Measurements from ENCODE around the gene COL5A2. TPM values are rescaled to one million over a fixed set of nuclear protein-coding genes. Genes with fewer than 3 reads are reported as not detected.

The COL5A2 gene
- total and polyA plus RNA-seq, 8 donors: 1.9 to 43.3 (median 3.3) TPM

DNA sequence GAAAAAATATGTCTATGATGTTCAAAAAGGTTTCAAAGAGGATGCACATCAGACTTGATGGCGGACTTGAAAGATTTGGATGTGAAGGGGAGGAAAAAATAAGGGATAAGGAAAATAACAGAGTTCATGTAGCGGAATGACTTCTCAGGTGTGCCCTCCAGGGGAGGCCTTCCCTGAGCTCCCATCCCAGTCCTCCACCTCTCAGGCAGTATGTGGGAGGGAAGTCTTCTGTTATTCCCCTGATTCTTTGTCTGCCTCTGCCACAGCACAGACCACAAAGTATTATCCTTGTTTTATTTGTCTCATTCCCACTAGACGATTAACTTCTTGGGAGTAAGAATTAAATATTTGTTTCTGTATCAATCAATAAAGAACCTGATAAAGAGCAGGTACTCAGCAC is 17.7 kb downstream of the COL5A2 start:
- DNase-seq: no peak
- no peak for ATAC-seq
- Histone ChIP-seq H3K4me3 (no peak overlapping the region), H3K4me1 (no peaks in the 10 kb centered on the region), H3K9me3 (no peaks in the 10 kb centered on the region), H3K27me3 (no peaks in the 10 kb centered on the region), H3K36me3 (no peaks in the 10 kb centered on the region), H3K27ac (no peak overlapping the region)
- WGBS, 2 donors: 66 to 67% methylated on average over 3 of the region's 3 CpGs
- TF ChIP-seq, protein P1, sequence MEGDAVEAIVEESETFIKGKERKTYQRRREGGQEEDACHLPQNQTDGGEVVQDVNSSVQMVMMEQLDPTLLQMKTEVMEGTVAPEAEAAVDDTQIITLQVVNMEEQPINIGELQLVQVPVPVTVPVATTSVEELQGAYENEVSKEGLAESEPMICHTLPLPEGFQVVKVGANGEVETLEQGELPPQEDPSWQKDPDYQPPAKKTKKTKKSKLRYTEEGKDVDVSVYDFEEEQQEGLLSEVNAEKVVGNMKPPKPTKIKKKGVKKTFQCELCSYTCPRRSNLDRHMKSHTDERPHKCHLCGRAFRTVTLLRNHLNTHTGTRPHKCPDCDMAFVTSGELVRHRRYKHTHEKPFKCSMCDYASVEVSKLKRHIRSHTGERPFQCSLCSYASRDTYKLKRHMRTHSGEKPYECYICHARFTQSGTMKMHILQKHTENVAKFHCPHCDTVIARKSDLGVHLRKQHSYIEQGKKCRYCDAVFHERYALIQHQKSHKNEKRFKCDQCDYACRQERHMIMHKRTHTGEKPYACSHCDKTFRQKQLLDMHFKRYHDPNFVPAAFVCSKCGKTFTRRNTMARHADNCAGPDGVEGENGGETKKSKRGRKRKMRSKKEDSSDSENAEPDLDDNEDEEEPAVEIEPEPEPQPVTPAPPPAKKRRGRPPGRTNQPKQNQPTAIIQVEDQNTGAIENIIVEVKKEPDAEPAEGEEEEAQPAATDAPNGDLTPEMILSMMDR (IDR thresholded peaks at IDR 0.05): no peak
- intact Hi-C loops (cut with DNase I): no loop called here
- no peak for FAIRE-seq

DNA sequence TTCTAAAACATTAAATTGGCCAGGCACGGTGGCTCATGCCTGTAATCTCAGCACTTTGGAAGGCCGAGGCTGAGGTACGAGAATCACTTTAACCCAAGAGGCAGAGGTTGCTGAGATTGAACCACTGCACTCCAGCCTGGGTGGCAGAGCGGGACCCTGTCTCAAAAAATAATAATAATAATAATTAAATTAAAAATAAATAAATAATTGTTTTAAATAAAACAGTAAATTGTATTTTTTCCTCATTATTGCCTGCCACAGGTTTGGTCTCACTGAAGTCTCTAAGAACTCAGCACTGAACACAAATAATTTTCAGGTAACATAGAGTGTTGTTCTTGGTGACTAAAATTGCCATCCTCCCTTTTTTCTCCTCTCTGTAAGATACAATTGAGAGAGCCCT is 19.8 kb downstream of the COL5A2 start:
- no peak for ATAC-seq
- intact Hi-C loops (cut with DNase I): no loop called here

DNA sequence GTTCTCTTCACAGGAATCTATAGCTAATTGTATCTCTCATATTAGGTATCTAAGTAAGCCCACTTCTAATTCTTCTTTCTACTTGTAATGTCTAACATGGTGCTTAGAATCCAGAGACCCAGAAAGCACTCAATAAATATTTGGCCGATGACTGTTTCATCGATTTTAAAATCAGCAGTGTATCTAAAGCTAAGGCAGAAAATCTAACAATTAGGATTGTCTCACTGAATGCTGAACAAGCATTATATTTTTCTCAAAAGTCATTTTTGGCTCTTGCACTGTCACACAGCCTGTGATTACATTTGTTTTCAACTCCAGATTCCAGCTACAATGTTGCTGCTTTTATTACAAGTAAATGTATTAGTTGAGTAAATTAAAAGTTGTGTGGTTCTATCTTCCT is 20.3 kb downstream of the COL5A2 start:
- Histone ChIP-seq H3K4me3 (no peak overlapping the region), H3K4me1 (no peaks in the 10 kb centered on the region), H3K27me3 (no peaks in the 10 kb centered on the region), H3K27ac (no peak overlapping the region), H3K36me3 (no peaks in the 10 kb centered on the region), H3K9me3 (no peaks in the 10 kb centered on the region)
- no peak for DNase-seq
- TF ChIP-seq, protein P1 (IDR thresholded peaks at IDR 0.05): no peak
- intact Hi-C loops (cut with DNase I): no loop called here
- no peak for FAIRE-seq
- 68 to 77% methylated on average over 2 of the region's 2 CpGs for WGBS, 2 donors
- ATAC-seq: no peak

More for the DNA sequence above, 19.8 kb downstream of the COL5A2 start:
- no peak overlapping the region for H3K27ac ChIP-seq
- H3K4me3 ChIP-seq: no peak overlapping the region
- H3K36me3 ChIP-seq: no peaks in the 10 kb centered on the region
- H3K27me3 ChIP-seq: no peaks in the 10 kb centered on the region
- H3K9me3 ChIP-seq: no peaks in the 10 kb centered on the region
- no peaks in the 10 kb centered on the region for H3K4me1 ChIP-seq
- 90 to 96% methylated on average over 4 of the region's 4 CpGs for WGBS, 2 donors
- DNase-seq: no peak
- FAIRE-seq: no peak
- TF ChIP-seq, protein P1 (IDR thresholded peaks at IDR 0.05): no peak

DNA sequence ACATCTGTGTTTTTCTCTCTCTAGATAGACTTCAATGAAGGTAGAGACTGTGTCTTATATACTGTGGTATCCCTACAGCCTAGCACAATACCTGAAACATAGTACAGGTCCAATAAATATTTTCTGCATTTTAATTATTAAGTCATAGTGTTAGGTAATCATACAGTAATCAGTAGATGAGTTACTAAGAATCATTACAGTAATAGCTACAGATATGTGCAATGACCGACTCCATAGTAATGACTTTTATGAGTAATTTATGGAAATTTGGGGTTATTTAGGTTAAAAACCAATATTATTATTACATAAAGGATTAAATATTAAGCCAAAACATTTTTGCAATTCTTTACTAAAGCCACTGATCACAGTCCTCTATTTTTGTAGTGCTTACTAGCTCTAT is 21.6 kb downstream of the COL5A2 start:
- WGBS, 2 donors: 84 to 89% methylated on average over 1 of the region's 1 CpG
- Histone ChIP-seq H3K27me3 (no peaks in the 10 kb centered on the region), H3K4me3 (no peak overlapping the region), H3K36me3 (no peaks in the 10 kb centered on the region), H3K9me3 (no peaks in the 10 kb centered on the region), H3K4me1 (no peaks in the 10 kb centered on the region), H3K27ac (no peak overlapping the region)
- FAIRE-seq (no peak), ATAC-seq (no peak), DNase-seq (no peak)
- intact Hi-C loops (cut with DNase I): no loop called here
- TF ChIP-seq, protein P1 (IDR thresholded peaks at IDR 0.05): no peak

DNA sequence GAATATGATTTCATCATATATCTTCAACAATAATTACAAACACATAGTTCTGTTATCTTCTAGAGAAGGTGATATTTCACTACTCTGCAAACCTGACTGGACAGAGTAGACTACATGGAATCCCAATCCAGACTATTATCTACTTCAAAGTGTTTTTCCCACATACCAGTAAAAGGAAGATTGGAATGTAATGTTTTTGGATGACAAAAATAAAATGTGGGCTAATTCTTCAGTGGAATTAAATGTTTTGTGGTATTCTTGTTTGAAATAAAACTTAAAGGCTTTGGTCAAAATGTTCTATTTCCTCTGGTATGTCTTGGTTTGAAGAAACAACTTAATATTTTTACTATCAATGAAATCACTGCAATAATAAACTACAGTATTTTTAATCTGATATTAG is 22.1 kb downstream of the COL5A2 start:
- H3K4me3 ChIP-seq: no peak overlapping the region
- H3K4me1 ChIP-seq: no peaks in the 10 kb centered on the region
- ATAC-seq (no peak), FAIRE-seq (no peak), DNase-seq (no peak)
- no peak overlapping the region for H3K27ac ChIP-seq
- no peaks in the 10 kb centered on the region for H3K27me3 ChIP-seq
- no peaks in the 10 kb centered on the region for H3K9me3 ChIP-seq
- H3K36me3 ChIP-seq: no peaks in the 10 kb centered on the region
- intact Hi-C loops (cut with DNase I): no loop called here
- TF ChIP-seq, protein P1 (IDR thresholded peaks at IDR 0.05): no peak

Data from pancreas (tissue), 10 donors.